AG10803 (cell line): Measurements from ENCODE around the gene NFKBIZ.
"Not testable (repeated sequence)": the region's sequence is repeated elsewhere in the genome, so short reads cannot be mapped to it uniquely, and the experiment has no call there.

Source experiments
- DNase-seq: peaks from one replicate; pipeline ENCODE4 v3.0.0; 2010; ENCODE audit warnings: low read depth
- H3K4me3 ChIP-seq: 2 replicates; pipeline ENCODE4 v1.5.1; 2011; ENCODE audit warnings: mild to moderate bottlenecking, low read length, control low read depth
- TF ChIP-seq, protein P1 (sequence below): conservative IDR thresholded peaks from 2 replicates; pipeline ENCODE4 v1.5.1; 2011; ENCODE audit warnings: mild to moderate bottlenecking, low read length, control low read depth, inconsistent platforms

Gene NFKBIZ

GRCh38 chr3:101857301-101857741 is 8.0 kb downstream of the NFKBIZ start:
- DNase-seq, result no peak
- TF ChIP-seq, protein P1, sequence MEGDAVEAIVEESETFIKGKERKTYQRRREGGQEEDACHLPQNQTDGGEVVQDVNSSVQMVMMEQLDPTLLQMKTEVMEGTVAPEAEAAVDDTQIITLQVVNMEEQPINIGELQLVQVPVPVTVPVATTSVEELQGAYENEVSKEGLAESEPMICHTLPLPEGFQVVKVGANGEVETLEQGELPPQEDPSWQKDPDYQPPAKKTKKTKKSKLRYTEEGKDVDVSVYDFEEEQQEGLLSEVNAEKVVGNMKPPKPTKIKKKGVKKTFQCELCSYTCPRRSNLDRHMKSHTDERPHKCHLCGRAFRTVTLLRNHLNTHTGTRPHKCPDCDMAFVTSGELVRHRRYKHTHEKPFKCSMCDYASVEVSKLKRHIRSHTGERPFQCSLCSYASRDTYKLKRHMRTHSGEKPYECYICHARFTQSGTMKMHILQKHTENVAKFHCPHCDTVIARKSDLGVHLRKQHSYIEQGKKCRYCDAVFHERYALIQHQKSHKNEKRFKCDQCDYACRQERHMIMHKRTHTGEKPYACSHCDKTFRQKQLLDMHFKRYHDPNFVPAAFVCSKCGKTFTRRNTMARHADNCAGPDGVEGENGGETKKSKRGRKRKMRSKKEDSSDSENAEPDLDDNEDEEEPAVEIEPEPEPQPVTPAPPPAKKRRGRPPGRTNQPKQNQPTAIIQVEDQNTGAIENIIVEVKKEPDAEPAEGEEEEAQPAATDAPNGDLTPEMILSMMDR, result no peak
- no peak overlapping the region for H3K4me3 ChIP-seq

- no peak for DNase-seq
- TF ChIP-seq, protein P1, result no peak
Measured at GRCh38 chr3:101858464-101859030, 9.2 kb downstream of the NFKBIZ start.

GRCh38 chr3:101859882-101860448 is 10.7 kb downstream of the NFKBIZ start:
- TF ChIP-seq, protein P1, result no peak
- DNase-seq, result no peak
- no peak overlapping the region for H3K4me3 ChIP-seq

More at GRCh38 chr3:101858464-101859030, 9.2 kb downstream of the NFKBIZ start:
- H3K4me3 ChIP-seq, result no peak overlapping the region

DNA sequence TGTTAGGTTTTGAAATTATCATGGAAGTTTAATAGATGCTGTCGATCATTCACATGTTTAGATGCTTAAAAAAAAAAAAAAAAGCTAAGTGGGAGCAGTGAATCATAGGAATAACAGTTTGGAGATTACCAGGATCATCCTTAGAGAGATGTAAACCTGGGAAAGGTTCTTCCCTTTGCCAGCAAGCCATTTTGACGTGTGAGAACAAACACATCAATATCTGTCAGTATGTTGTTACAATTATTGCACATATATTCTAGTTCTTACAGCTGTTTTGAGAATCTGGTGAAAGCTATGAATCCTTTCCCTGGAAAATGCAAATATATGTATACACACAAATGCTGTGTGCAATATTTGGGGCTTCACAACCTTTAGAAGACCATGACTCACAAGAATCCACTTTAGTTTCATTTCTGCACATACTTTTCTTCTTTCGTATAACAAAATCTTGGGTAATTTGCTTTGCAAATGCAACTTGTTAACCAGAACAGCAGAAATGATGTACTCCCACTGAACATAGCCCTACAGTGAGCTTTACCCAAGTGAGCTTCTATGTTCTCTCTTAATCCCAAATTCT is 12.0 kb downstream of the NFKBIZ start:
- TF ChIP-seq, protein P1, result no peak
- no peak overlapping the region for H3K4me3 ChIP-seq
- DNase-seq, result no peak

DNA sequence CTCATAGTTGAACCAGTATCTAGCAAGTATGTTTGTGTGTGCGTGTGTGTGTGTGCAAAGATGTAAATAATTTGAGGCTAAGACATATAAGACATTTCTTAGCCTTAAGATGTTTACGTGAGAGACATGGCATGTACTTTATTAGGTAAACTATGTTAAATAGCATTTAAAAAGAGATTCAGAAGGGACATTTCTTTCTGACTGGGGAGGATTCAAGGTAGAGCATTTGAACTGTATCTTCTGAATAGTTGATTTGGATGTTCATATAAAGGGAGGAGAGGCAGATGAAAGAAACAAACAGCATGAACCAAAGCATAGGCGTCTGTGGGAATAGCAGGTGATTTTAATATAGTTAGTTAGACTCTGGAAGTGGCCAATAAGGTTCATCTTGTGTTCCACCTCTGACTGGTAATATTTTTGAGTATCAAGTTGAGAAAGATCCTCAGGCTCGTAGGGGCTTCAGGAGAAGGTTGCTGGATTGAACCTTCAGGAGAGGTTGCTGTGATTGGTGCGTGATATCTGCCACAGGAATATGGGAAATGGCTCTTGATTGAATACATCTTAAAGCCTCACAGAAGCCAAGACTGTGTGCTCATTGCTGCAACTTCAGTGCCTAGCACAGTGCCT is 12.6 kb downstream of the NFKBIZ start:
- DNase-seq, result no peak
- TF ChIP-seq, protein P1, result no peak
- no peak overlapping the region for H3K4me3 ChIP-seq

DNA sequence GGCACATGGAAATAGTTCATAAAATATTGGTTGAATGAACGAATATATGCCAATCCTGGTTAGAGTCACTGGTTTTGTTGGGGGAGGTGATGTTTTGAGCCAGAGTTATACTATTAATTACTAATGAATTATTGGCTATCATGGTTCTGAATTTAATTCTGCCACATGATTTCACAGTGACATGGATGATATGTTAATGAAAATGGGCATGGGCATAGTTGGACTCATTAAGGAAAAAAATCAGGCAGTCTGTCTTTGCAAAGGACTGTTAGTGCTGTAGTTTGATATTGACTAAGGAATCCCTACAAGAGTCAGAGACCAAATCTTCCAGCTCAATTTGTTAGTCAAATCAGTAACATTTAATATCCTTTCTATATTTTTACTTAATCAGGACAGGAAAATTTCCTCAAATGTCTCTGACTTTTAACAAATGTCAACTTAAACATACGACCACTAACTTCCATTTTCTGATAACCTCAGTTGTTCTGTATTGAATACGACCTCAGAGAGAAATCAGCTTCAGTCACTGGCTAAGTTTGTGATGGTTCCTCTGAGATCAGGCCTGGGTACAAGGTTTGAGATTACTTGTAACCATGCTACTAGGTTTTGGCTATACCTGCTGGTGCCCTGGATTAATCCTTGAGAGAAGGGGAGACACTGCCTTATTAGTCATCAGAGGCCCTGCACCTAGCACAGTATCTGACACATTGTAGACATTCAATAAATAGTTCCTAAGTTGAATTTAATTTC is 13.3 kb downstream of the NFKBIZ start:
- DNase-seq, result no peak
- TF ChIP-seq, protein P1, result no peak
- no peak overlapping the region for H3K4me3 ChIP-seq

DNA sequence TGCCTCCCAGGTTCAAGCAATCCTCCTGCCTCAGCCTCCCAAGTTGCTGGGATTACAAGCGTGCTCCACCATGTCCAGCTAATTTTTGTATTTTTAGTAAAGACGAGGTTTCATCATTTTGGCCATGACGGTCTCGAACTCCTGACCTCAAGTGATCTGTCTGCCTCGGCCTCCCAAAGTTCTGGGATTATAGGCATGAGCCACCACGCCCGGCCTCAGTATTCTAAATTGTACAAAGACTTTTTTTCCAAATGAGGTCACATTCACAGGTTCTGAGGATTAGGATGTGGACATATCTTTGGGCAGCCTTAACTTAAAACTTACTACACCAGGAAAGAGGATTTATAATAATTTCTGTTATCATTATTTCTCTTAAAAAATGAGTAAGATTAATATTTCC is 15.6 kb downstream of the NFKBIZ start:
- DNase-seq, H3K4me3 ChIP-seq: not testable (repeated sequence)
